Raji (cell line): ENCODE measurements around the gene APRT.

Experiments used
- POLR2A ChIP-seq: IDR thresholded peaks from 2 replicates; pipeline ENCODE4 v1.6.1; 2011; ENCODE audit warnings: low read depth, low read length, control low read depth; ENCODE audit not compliant: insufficient read depth

APRT gene

DNA sequence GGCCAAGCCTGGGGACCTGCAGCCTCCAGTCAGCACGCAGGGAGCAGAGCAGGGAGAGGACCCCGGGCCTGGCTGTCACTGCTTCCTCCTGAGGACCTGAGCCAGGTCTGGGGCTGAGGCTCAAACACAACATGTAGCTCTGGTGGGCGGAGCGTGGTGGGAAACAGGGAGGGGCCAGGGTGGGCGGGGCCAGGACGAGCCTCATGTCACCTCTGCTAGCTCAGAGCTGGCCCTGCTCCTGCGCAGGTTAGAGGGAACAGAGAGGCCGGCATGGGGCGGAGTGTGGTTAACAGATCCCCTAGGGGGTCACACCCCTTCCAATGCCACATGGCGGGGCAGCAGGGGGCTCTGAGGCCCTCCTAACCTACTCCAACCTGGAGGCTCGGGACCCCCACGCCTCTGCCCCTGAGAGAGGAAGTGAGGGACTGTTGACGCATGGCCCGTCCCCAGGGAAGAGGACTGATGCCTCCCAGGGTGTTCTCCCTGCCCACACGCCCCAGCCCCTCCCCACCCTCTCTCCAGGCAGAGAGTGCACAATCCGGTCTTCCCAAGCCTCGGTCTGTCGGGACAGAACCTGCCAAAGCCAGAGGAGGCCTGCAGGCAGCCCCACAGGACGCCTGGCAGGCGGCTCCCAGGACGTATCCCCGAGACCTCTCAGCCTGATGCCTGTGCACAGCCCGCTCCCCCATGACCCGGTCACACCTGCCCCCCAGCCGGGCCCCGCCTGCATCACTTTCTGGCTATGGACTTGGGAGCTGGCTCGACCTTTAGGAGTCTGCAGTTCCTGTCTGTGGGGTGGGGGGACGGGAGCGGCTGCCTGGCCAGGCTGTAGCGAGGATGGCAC is 41.9 kb downstream of the APRT start:
- no peak for TF ChIP-seq POLR2A

DNA sequence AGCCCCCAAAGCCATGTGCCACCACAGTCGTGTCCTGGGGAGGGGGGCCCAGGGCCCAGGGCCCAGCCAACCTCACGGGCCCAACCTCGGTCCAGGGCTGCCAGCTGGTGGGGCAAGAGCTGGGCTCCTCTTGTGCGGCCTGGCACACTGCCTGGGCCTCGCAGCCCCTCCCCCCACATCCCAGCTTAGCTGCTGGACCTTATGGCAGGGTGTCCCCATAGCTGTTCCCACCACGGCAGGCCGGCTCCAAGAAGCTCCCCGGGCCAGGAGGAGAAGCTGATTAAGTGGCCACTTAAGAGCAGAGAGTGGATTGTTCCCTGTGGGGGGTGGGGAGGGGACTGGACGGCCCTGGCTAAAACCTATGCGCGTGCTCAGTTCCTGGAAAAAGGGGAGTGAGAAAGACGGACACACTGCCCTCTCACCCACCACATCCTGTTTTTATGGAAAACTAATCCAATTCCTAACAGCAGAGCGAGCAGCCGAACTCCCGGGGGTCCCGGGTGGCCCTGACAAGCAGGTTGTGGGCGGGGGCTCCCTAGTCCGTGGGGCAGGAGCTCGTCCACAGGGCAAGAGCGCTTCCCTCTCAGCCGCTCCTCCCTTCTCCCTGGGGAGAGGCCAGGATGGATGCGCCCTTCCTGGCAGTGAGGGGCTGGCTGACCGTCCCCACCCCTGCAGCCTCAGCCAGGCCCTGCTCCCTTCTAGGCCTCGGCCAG is 43.5 kb downstream of the APRT start:
- no peak for TF ChIP-seq POLR2A

DNA sequence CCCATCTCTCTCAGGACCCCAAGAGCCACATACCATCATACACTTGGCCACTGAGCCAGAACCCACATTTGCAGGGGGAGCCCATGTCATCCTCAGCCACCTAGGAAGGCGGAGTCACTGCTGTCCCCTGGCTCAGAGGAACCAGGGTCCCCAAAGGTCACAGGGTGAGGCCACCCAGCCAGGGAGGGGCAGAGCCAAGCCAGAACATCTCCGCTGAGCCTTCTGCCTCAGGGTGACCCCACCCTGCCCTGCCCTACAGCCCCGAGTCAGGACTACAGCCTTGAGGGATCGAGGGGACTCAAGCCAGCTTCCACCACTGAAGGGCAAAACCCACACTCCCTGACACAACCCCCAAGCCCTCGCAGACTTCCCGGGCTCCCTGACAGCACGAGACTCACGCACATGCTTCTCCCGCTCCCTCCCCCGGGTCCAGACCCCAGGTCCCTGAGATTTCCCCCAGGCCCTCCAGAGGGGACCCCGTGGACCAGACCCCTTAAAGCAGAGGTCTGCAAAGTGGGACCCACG is 44.1 kb downstream of the APRT start:
- TF ChIP-seq POLR2A = no peak

DNA sequence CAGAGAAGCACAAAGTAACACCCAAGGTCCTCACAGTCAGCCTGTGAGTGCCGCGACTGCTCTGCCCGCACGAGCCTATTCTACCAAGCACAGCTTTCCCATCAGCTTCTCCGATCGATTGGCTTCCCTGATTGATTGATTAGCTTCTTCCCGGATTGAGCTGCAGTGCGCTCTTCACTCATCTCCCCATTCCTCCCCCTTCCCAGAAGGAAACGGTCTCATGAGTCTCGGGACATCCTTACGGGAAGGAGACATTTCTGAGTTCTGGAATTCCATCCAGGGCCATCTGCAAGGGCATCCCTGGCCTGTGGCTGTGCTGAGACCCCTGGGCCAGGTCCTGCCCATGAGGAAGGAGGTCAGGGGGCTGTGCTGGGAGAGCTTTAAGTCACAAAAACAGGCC is 44.8 kb downstream of the APRT start:
- no peak for TF ChIP-seq POLR2A

DNA sequence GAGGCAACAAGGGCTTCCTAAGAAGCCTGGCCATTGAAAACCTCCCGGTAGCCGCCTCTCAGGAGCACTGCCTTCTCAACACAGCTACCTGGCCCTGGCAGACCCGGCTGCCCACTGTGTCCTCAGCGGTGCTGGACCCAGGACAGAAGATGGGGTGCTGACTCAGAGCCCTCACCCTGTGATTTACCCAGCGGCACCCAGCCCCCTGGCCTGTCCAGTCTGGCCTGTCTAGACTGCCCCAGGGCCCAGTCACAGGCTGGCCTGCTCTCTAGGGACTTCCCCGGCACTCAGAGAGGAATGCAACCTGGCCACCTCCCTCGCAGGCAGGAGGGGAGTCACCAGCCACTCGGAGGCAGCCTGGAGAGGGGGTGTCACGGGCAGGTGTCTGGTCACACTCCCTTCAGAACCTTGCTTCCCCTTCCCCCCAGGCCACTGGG is 46.8 kb downstream of the APRT start:
- no peak for TF ChIP-seq POLR2A

DNA sequence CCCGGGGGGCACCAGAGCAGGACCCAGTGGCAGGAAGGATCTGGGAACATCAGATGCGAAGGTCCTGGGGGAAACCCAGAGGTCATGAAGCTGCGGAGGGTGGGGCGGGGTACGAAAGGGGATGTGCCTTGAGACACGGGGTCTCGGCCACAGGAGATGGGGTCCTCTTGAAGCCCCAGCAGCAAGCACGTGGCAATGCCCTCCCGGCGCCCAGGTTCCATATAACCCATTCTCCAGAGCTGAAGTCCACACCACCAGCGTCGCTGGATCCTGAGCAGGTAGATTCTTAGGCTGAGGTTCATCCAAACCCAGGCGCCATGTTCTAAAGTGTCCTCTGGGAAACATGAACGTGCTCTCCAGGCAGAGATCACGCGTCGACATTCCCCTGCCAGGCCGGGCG is 47.6 kb downstream of the APRT start:
- no peak for TF ChIP-seq POLR2A

DNA sequence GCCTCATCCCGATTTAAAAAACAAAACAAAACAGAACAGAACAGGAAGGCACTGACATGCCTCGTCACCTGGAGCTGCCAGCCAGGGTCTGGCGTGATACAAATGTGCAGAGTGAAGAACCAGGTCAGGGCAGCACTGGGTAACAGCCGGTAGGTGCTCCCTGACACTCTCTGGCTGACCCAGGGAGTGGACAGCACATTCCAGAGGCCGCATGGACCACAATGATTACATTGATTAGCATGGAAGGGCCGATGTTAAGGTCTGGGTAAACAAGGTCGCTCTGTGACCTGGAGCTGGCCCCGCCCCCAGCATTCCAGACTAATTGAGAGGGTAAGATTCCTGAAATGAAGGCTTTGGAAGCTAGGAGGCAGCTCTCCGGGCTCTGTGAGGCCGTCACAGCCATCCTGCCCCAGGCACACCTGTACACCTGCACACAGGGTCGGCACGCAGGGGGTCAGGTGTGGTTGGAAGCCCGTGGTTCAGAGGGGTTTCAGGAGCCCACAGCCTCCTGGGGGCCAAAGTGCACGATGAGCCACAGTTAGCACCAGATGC is 48.1 kb downstream of the APRT start:
- TF ChIP-seq POLR2A = no peak

DNA sequence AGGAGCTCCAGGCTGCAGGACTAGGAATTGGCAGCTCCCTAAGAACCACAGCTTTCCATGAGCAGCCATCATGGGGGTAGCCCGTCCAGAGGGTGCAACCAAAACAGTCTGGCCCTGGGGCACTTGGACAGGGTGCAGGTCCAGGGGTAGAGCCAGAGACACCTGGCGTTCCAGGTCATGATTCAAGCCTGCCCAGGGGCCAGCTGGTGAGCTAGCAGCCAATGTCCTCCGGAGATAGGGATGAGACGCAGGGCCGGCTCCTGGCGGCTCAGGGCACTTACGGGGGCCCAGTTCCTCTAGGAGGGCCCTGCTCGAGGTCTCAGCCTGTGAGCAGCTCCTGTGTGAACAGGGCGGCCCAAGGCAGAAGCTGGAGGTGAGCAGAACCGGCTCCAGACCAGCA is 48.8 kb downstream of the APRT start:
- TF ChIP-seq POLR2A = no peak

DNA sequence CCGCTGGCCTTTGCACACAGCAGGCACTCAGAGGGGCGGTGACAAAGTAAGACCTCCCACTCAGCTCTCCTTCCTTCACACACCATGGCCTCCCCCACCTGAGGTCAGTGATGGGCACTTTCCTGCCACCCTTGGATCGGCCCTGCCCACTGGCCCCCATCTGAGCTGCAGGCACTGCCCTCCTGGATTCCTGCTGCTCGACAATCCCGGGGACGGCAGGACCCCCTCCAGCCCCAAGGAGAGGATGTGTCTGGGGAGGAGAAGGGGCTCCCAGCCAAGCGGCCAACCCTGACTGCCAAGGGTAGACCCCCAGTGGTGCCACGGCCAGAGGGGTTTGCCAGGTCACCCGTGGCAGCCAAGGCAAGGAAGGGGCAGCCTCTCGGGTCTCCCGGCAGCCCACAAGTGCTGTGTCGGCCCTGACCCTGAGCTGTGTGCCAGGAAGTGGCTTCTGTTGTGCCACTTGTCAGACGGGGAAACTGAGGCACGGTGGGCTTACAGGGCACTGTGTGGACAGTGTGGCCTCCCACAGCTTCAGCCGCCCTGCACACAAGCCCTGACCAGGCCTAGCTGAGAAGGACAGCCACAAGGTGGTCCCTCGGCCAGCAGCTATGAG is 49.4 kb downstream of the APRT start:
- no peak for TF ChIP-seq POLR2A

DNA sequence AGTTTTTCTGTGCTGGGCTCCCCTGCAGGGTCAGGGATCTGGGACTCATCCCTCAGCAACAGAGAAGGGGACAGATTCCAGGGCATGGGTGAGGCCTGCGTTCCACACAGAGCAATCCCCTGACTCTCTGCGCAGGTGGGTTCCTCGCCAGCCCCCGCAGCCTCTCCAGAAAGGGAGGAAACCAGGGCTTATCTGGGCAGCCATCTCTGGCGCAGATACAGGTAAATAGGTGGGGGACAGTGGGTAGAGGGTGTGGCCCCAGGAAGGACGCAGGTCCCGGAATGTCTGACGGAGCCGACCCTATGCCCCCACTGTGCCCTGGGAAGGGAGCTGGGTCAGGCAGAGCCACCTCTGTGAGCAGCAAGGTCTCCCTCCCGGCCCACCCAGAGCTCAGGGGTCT is 49.9 kb downstream of the APRT start:
- TF ChIP-seq POLR2A = no peak

DNA sequence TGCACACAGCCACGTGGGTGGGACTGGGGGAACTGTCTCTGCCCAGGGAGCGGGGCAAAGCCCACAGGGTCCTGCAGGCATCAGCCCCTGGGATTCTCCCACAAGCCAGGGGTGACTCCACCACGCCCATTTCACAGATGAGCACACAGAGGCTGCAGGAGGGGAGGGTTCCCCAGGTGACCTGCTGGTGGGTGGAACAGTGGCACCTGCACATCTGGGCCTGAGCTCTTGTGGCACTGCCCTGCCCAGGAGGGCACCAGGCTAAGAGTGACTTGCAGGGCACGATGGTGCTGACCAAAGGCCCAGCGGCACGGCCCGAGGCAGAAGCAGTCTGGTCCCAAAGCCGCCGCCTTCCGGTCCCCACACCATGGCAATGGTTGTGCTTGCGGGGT is 50.6 kb downstream of the APRT start:
- no peak for TF ChIP-seq POLR2A

DNA sequence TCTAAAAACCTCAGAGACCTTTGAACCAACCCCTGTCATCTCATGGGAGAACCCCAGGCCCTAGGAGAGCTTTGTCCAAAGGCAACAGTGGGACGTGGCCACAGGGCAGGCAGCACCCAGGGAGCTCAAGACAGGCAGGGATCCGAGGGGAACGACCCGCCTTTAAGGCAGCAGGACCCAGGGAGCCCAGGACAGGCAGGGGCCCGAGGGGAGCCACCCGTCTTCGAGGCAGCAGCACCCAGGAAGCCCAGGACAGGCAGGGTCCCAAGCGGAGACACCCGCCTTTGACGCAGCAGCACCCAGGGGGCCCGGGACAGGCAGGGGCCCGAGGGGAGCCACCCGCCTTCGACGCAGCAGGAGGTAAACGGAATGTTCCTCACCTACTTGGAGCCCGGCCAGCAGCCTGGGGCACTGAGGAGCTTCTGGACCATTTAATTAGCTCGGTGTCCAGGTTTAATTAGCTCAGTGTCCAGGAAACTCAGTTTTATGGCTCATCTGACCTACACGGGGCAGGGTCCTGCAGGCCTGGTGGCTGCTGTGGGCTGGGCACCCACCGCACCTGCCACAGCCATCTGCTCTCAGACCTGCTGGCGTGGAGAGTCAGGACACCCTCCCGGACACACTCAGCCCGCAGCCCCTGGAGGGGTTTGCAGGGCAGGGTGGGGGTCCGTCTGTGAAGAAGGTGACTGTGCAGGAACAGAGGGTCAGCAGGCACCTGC is 51.1 kb downstream of the APRT start:
- TF ChIP-seq POLR2A = no peak

DNA sequence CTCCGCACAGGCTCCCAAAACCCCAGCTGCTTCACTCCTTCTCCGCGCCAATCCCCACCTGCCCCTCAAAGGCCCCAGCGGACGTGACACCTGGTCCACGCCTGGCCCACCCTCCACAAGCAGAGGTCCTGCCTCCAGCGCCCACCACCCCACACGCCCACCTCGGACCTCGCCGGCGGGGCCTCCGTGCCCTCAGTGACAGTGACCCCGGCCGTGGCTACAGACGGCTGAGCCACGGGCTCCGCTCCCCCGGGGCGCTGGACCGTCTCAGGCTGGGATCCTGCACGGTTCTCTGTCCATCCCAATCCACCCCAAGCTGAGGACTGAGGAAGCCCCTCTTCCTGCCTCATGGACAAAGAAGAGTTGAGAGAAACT is 51.8 kb downstream of the APRT start:
- no peak for TF ChIP-seq POLR2A
